K562 (cell line): ENCODE measurements around the gene SERTAD1. TPM values are rescaled to one million over a fixed set of nuclear protein-coding genes. Genes with fewer than 3 reads are reported as not detected.

Experiments used
- ATAC-seq: fragments of 200-7000 bp; cut with Tn5 transposase; 3 replicates; pipeline ENCODE4 v1.9.1; 2020; ENCODE audit warnings: moderate library complexity
- BruUV-seq: library from RNA; stranded (reverse); fragments of 400-500 nt; replicated peaks from 2 replicates; lab custom pipeline; 2021; lab: Mats Ljungman, UMichigan
- CTCF ChIA-PET: fragments of 300-600 bp; formaldehyde crosslinking; extraction: SDS; loops from one replicate; lab custom pipeline; 2021; ENCODE audit warnings: low intra/inter-chr PET ratio; lab: Yijun Ruan, JAX
- POLR2A ChIA-PET: fragments of 300-600, 350-650 bp; sonication (Branson Sonifier 250); formaldehyde crosslinking; extraction: SDS; loops from one replicate; lab custom pipeline; 2021; ENCODE audit warnings: antibody characterized with exemption, inconsistent platforms; lab: Yijun Ruan, JAX
- DNase-seq, 4 experiments: peaks; one replicate each; pipeline versions ENCODE4 v3.0.0 to v3.0.0-alpha.2; 2011 to 2018; ENCODE audit warnings: low spot score in 3 of 4, mixed read lengths in 3 of 4; ENCODE audit errors: extremely low read depth in 1 of 4
- FAIRE-seq: peaks from 2 replicates; lab custom pipeline; 2011; peaks lifted over from hg19 to GRCh38; lab: Jason Lieb, UNC
- H2AFZ ChIP-seq: 2 replicates; pipeline ENCODE4 v1.6.0; 2011; ENCODE audit warnings: low read depth, low read length, control low read depth, inconsistent platforms
- H3K27ac ChIP-seq: fragments of 200-600 bp; 3 replicates; pipeline ENCODE4 v1.8.0; 2011; ENCODE audit warnings: low read depth, mild to moderate bottlenecking, control low read depth, inconsistent platforms, low read length, moderate library complexity, mixed read lengths; ENCODE audit errors: extremely low read depth
- H3K27me3 ChIP-seq, 2 experiments: fragments of 300-600 bp in 1 of 2; 2 replicates in 1 of 2; 3 replicates in 1 of 2; pipeline versions ENCODE4 v1.6.0 to v1.8.0; 2011; ENCODE audit warnings: inconsistent platforms in 2 of 2, low read length in 2 of 2, mild to moderate bottlenecking in 1 of 2, mixed read lengths in 1 of 2, moderate library complexity in 1 of 2; ENCODE audit not compliant: control insufficient read depth in 2 of 2, insufficient read depth in 2 of 2
- H3K36me3 ChIP-seq: fragments of 300-600 bp; 3 replicates; pipeline ENCODE4 v1.8.0; 2011; ENCODE audit warnings: mild to moderate bottlenecking, low read length, inconsistent platforms; ENCODE audit not compliant: control insufficient read depth, insufficient read depth
- H3K4me1 ChIP-seq, 2 experiments: fragments of 200-600 bp in 1 of 2; replicated peaks in 1 of 2; 2 replicates in 1 of 2; 3 replicates in 1 of 2; pipeline versions ENCODE4 v1.5.1 to v1.8.0; 2011; ENCODE audit warnings: inconsistent platforms in 2 of 2, low read length in 2 of 2, mild to moderate bottlenecking in 1 of 2, mixed read lengths in 1 of 2, moderate library complexity in 1 of 2; ENCODE audit not compliant: control insufficient read depth in 2 of 2, insufficient read depth in 2 of 2
- H3K4me2 ChIP-seq: 2 replicates; pipeline ENCODE4 v1.6.1; 2011; ENCODE audit warnings: low read length, control low read depth, inconsistent platforms, mixed read lengths; ENCODE audit not compliant: insufficient read depth
- H3K4me3 ChIP-seq: fragments of 200-600 bp; sonication (generic), shearing (Covaris generic); 2 replicates; pipeline ENCODE4 v1.5.1; 2016; ENCODE audit warnings: control low read depth, inconsistent platforms
- H3K79me2 ChIP-seq: fragments of 200-600 bp; 3 replicates; pipeline ENCODE4 v1.8.0; 2011; ENCODE audit warnings: low read length, inconsistent platforms; ENCODE audit not compliant: control insufficient read depth, insufficient read depth
- H3K9ac ChIP-seq, 2 experiments: 2 replicates each; pipeline versions ENCODE4 v1.6.0 to v1.6.1; 2011; ENCODE audit warnings: low read depth in 2 of 2, low read length in 2 of 2, control low read depth in 1 of 2, inconsistent platforms in 1 of 2, mild to moderate bottlenecking in 1 of 2, mixed read lengths in 1 of 2; ENCODE audit not compliant: insufficient read depth in 1 of 2
- H3K9me1 ChIP-seq: one replicate; pipeline ENCODE4 v1.6.0; 2011; ENCODE audit warnings: inconsistent platforms, mild to moderate bottlenecking, low read length, moderate library complexity; ENCODE audit not compliant: control insufficient read depth, insufficient read depth
- H3K9me3 ChIP-seq: replicated peaks from 2 replicates; pipeline ENCODE4 v1.5.1; 2011; ENCODE audit warnings: low read depth, low read length, inconsistent platforms; ENCODE audit not compliant: control insufficient read depth, insufficient read depth
- H4K20me1 ChIP-seq: replicated peaks from 2 replicates; pipeline ENCODE4 v1.6.1; 2011; ENCODE audit warnings: low read length, inconsistent platforms, mixed read lengths; ENCODE audit not compliant: control insufficient read depth, insufficient read depth
- ADNP ChIP-seq: fragments of 200-800 bp; sonication (Bioruptor generic); IDR thresholded peaks from 2 replicates; pipeline ENCODE4 v1.6.1; 2016; ENCODE audit warnings: missing genetic modification characterization, missing compliant biosample characterization
- BCOR ChIP-seq: fragments of 450-650 bp; IDR thresholded peaks from 2 replicates; pipeline ENCODE4 v1.6.1; 2016
- CBX3 ChIP-seq, 2 experiments: IDR thresholded peaks; 1 replicate in 1 of 2; 2 replicates in 1 of 2; pipeline ENCODE4 v1.6.1; 2012; ENCODE audit warnings: inconsistent platforms in 2 of 2, low read length in 2 of 2, borderline replicate concordance in 1 of 2, control low read depth in 1 of 2
- CHD4 ChIP-seq: fragments of 200-600 bp; sonication (generic); IDR thresholded peaks from 3 replicates; pipeline ENCODE4 v1.6.1; 2012; ENCODE audit warnings: low read depth, mild to moderate bottlenecking, mixed read lengths, low read length, inconsistent platforms; ENCODE audit not compliant: insufficient read depth, insufficient replicate concordance, poor library complexity, severe bottlenecking
- HDAC2 ChIP-seq: fragments of 450-650 bp; IDR thresholded peaks from 2 replicates; pipeline ENCODE4 v1.6.1; 2016; ENCODE audit warnings: mild to moderate bottlenecking
- ILK ChIP-seq: fragments of 450-650 bp; IDR thresholded peaks from 2 replicates; pipeline ENCODE4 v1.6.1; 2016; ENCODE audit warnings: missing genetic modification characterization, low read depth, mild to moderate bottlenecking, missing compliant biosample characterization, moderate library complexity, borderline replicate concordance
- KDM1A ChIP-seq, 2 experiments: fragments of 450-650 bp; IDR thresholded peaks; 2 replicates each; pipeline ENCODE4 v1.6.1; 2016; ENCODE audit warnings: mild to moderate bottlenecking in 2 of 2
- MCM3 ChIP-seq: fragments of 450-650 bp; IDR thresholded peaks from 2 replicates; pipeline ENCODE4 v1.6.1; 2016
- MTA2 ChIP-seq: fragments of 450-650 bp; IDR thresholded peaks from 2 replicates; pipeline ENCODE4 v1.6.1; 2016; ENCODE audit warnings: low read depth
- PHF20 ChIP-seq: fragments of 450-650 bp; IDR thresholded peaks from 2 replicates; pipeline ENCODE4 v1.6.1; 2018; ENCODE audit not compliant: partially characterized antibody
- PHF21A ChIP-seq: fragments of 450-650 bp; IDR thresholded peaks from 2 replicates; pipeline ENCODE4 v1.6.1; 2017; ENCODE audit warnings: low read depth, borderline replicate concordance
- PTBP1 ChIP-seq: fragments of 200-400 bp; formaldehyde crosslinking; IDR thresholded peaks from 2 replicates; pipeline ENCODE4 v1.6.1; 2017; ENCODE audit warnings: low read depth, low read length
- PTRF ChIP-seq: fragments of 450-650 bp; IDR thresholded peaks from 2 replicates; pipeline ENCODE4 v1.6.1; 2016; ENCODE audit warnings: mild to moderate bottlenecking, missing genetic modification characterization, missing compliant biosample characterization
- RBM25 ChIP-seq: fragments of 200-400 bp; formaldehyde crosslinking; IDR thresholded peaks from 2 replicates; pipeline ENCODE4 v1.6.1; 2018; ENCODE audit warnings: low read length, low read depth, moderate library complexity; ENCODE audit not compliant: severe bottlenecking
- RCOR1 ChIP-seq, 2 experiments: IDR thresholded peaks; 2 replicates each; pipeline ENCODE4 v1.6.1; 2012; ENCODE audit warnings: low read depth in 2 of 2, low read length in 2 of 2, borderline replicate concordance in 1 of 2, improper control_type of control experiment in 1 of 2
- SMARCA5 ChIP-seq: fragments of 450-650 bp; IDR thresholded peaks from 2 replicates; pipeline ENCODE4 v1.6.1; 2016
- SREBF2 ChIP-seq: sonication (generic); formaldehyde crosslinking; IDR thresholded peaks from 2 replicates; pipeline ENCODE4 v1.4.0; 2020; ENCODE audit warnings: mild to moderate bottlenecking, missing genetic modification reagents
- TCF7L2 ChIP-seq: fragments of 150-350 bp; IDR thresholded peaks from 2 replicates; pipeline ENCODE4 v1.6.1; 2016; ENCODE audit warnings: low read depth, mild to moderate bottlenecking, low read length, moderate library complexity
- ZNF23 ChIP-seq: fragments of 250-450 bp; sonication (Bioruptor Pico); IDR thresholded peaks from 2 replicates; pipeline ENCODE4 v1.4.0; 2020; ENCODE audit warnings: mild to moderate bottlenecking
- ZNF76 ChIP-seq: fragments of 250-450 bp; sonication (Bioruptor Pico); IDR thresholded peaks from 2 replicates; pipeline ENCODE4 v1.4.0; 2020; ENCODE audit warnings: mild to moderate bottlenecking, moderate library complexity, borderline replicate concordance
- WGBS: fragments of 100-300 bp; shearing (Covaris generic); methylation state at CpG from one replicate; pipeline ENCODE4 v1.1.6; 2016; ENCODE audit warnings: low coverage, mixed read lengths; ENCODE audit not compliant: insufficient coverage; ENCODE audit errors: missing lambda C conversion rate; 5-methylcytosine and 5-hydroxymethylcytosine counted together
- in situ Hi-C: fragments of 300-500 bp; cut with MboI; formaldehyde crosslinking; loops from 4 replicates; pipeline ENCODE4 v1.15.0; 2018; ENCODE audit warnings: inconsistent platforms, mixed read lengths
- intact Hi-C: fragments of 100-400 bp; cut with micrococcal nuclease; formaldehyde crosslinking; loops from 2 replicates; pipeline ENCODE4 v1.14.2; 2022
- polyA plus RNA-seq, 8 experiments: library from polyadenylated mRNA; depleted of rRNA in 4 of 8; stranded (reverse) in 5 of 8; unstranded in 3 of 8; fragments of >200 nt; fragmentation: Nextera tagmentation in 2 of 8; fragmentation: Illumina TruSeq in 1 of 8; extraction: Ambion mirVana in 2 of 8; extraction: Trizol in 1 of 8; gene quantifications; 2 replicates each; pipeline versions ENCODE4 v1.2.1 to v1.2.3, GENCODE V29; 2011 to 2014; ENCODE audit warnings: inconsistent platforms in 1 of 8, missing spikeins in 1 of 8
- total RNA-seq, 7 experiments: library from RNA; depleted of rRNA in 6 of 7; stranded (reverse); fragments of >200 nt in 6 of 7; fragmentation: Illumina TruSeq in 2 of 7; extraction: Trizol in 2 of 7; gene quantifications; 2 replicates each; pipeline versions ENCODE4 v1.2.1 to v1.2.3, GENCODE V29; 2011 to 2021; ENCODE audit warnings: low replicate concordance in 1 of 7
- TF ChIP-seq, protein P1 (sequence below): fragments of 250-450 bp; sonication (Bioruptor Pico); IDR thresholded peaks from 2 replicates; pipeline ENCODE4 v1.5.0; 2021; ENCODE audit warnings: mild to moderate bottlenecking, borderline replicate concordance
- TF ChIP-seq, protein P2 (sequence below): fragments of 250-450 bp; sonication (Bioruptor Pico); IDR thresholded peaks from 2 replicates; pipeline ENCODE4 v1.4.0; 2020

SERTAD1 gene
- total and polyA plus RNA-seq, 9 of the 15 experiments (the other 6 are each of a cell fraction or from before 2014, with no cell fraction given) = 0.15 to 8.7 (median 4.9) TPM

- Histone ChIP-seq H3K4me2 (no peak overlapping the region), H3K9me1 (no peaks in the 10 kb centered on the region), H3K27me3 (no peaks in the 10 kb centered on the region), H3K27ac (no peak overlapping the region), H4K20me1 (no peaks in the 10 kb centered on the region), H3K79me2 (no peaks in the 10 kb centered on the region), H3K36me3 (no peaks in the 10 kb centered on the region), H3K4me1 (peaks cover 32 to 63% of the 10 kb centered on the region in 2 experiments), H3K9me3 (no peaks in the 10 kb centered on the region), H3K4me3 (no peak overlapping the region), H3K9ac (no peak overlapping the region), H2AFZ (no peak overlapping the region)
- no peak for FAIRE-seq
- in situ Hi-C loops (no loop called here), intact Hi-C loops (no loop called here)
- ChIA-PET POLR2A (interaction anchor here (1.0 to 1.6 kb wide), 4 partner anchors 8 to 19 kb away, joined by 3 to 6 read pairs (median 5); no protein-coding TSS in a partner anchor), CTCF (no interaction called here)
- WGBS = 85% methylated on average over 3 of the region's 4 CpGs
- ATAC-seq = no peak
- BruUV-seq = no TSS peak
- DNase-seq = no peak
- TF ChIP-seq PHF20 (peak; percentile 50), MTA2 (no peak), SREBF2 (CRISPR knock-in tag) (no peak), ZNF76 (no peak), KDM1A (IDR thresholded peaks at IDR 0.05) (peak; percentile 73 to 91), BCOR (peak; percentile 96), TCF7L2 (no peak), SMARCA5 (peak; percentile 39; the same call in 1 of the 2 replicates), RCOR1 (IDR thresholded peaks at IDR 0.05; ENCODE audit: borderline replicate concordance in 1 of 2, low read depth in 2 of 2, low read length in 2 of 2) (peak in 1 of 2 experiments; percentile 63; a peak in 1 of 4 replicates), HDAC2 (peak; percentile 76), ADNP (peak; percentile 86), PTBP1 (0 out of 2 replicates have a peak, but pooled peaks have one; percentile 69), ZNF23 (no peak), ILK (tag) (no peak), CBX3 (IDR thresholded peaks at IDR 0.05; ENCODE audit: borderline replicate concordance in 1 of 2, low read length in 2 of 2) (0 out of 3 replicates have a peak, but pooled peaks of 1 of the 2 experiments have one; percentile 32), CHD4 (peak; percentile 43), PTRF (tag) (no peak), PHF21A (no peak), RBM25 (peak; percentile 88), MCM3 (no peak)
- TF ChIP-seq, protein P1, sequence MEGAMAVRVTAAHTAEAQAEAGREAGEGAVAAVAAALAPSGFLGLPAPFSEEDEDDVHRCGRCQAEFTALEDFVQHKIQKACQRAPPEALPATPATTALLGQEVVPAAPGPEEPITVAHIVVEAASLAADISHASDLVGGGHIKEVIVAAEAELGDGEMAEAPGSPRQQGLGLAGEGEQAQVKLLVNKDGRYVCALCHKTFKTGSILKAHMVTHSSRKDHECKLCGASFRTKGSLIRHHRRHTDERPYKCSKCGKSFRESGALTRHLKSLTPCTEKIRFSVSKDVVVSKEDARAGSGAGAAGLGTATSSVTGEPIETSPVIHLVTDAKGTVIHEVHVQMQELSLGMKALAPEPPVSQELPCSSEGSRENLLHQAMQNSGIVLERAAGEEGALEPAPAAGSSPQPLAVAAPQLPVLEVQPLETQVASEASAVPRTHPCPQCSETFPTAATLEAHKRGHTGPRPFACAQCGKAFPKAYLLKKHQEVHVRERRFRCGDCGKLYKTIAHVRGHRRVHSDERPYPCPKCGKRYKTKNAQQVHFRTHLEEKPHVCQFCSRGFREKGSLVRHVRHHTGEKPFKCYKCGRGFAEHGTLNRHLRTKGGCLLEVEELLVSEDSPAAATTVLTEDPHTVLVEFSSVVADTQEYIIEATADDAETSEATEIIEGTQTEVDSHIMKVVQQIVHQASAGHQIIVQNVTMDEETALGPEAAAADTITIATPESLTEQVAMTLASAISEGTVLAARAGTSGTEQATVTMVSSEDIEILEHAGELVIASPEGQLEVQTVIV (CRISPR knock-in tag) = no peak
- TF ChIP-seq, protein P2, sequence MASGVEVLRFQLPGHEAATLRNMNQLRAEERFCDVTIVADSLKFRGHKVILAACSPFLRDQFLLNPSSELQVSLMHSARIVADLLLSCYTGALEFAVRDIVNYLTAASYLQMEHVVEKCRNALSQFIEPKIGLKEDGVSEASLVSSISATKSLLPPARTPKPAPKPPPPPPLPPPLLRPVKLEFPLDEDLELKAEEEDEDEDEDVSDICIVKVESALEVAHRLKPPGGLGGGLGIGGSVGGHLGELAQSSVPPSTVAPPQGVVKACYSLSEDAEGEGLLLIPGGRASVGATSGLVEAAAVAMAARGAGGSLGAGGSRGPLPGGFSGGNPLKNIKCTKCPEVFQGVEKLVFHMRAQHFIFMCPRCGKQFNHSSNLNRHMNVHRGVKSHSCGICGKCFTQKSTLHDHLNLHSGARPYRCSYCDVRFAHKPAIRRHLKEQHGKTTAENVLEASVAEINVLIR = no peak
Measured at GRCh38 chr19:40412866-40413265, 12.9 kb downstream of the SERTAD1 start.
